Activated CD8-positive, alpha-beta memory T cell treated with anti-CD3 and anti-CD28 coated beads for 36 hours (primary cell): Measurements from ENCODE around the gene HMX3. TPM values are rescaled to one million over a fixed set of nuclear protein-coding genes. Genes with fewer than 3 reads are reported as not detected.

ENCODE experiments used
- CTCF ChIA-PET: fragments of 350-600 bp; sonication (Branson Sonifier 250); formaldehyde crosslinking; loops from one replicate; lab custom pipeline; 2021; ENCODE audit warnings: antibody characterized with exemption; lab: Charles Lee
- POLR2A ChIA-PET: fragments of 350-600 bp; sonication (Branson Sonifier 250); formaldehyde crosslinking; loops from one replicate; lab custom pipeline; 2021; ENCODE audit warnings: antibody characterized with exemption; lab: Charles Lee
- total RNA-seq, 2 experiments: library from RNA; stranded (reverse); gene quantifications; one replicate each; pipeline ENCODE4 v1.2.3, GENCODE V29; 2021

The HMX3 gene
- total RNA-seq, 2 experiments from 2014 or later, result 0.25 to 0.42 TPM

- ChIA-PET CTCF (interaction anchor here (1.4 to 4.3 kb wide), 2 partner anchors 8 to 12 kb away, joined by 4 to 21 read pairs; partner anchors contain the start of gene BUB3), POLR2A (interaction anchor here (0.6 kb wide), 1 partner anchor 100 kb away, joined by 3 read pairs; no protein-coding TSS in a partner anchor)
Observed at GRCh38 chr10:123145542-123146012, 9.8 kb downstream of the HMX3 start.

DNA sequence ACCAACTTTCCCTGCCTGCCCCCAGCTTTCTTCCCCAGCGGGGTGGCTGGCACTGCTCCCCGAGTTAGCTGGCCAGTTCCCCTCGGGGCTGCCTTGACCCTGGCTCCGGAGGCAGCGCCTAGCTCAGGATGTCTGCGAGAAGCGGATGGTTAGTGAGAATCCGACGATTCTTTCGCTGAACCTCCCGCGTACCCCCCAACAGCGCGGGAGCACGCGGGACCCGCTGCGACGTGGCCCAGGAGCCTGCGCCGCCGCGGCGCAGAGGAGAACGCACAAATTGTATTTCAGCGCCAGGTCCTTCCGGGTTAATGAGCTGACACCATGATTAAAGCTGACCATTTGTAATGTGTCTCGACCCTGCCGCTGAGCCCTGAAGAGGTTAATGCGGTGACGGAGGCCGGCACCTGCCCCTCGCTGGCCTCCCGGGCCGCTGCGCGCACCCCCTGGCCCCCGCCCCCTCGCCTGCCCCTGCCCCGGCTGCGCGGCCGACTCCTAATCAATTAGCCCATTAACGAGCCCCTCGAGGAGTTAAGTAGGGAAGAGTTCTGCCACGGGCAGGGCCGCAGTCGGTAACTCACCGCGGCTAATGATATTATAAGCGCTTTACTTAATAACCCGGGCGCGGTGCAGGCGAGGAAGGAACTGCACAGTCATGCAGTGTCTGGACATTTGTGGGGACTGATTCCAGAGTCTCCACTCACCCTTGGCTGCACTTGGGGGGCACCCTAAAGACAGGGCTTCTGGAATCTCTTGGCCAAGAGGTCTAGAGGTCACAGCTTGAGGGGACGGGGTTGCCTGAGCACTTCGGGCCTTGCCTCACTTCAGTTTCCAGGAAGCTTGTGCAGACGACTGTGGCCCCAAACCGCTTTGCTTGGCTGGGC lies 10.5 kb downstream of the HMX3 start:
- CTCF ChIA-PET, result interaction anchor here (1.4 to 4.3 kb wide), 2 partner anchors 8 to 13 kb away, joined by 4 to 21 read pairs; partner anchors contain the start of gene BUB3
- POLR2A ChIA-PET, result no interaction called here

DNA sequence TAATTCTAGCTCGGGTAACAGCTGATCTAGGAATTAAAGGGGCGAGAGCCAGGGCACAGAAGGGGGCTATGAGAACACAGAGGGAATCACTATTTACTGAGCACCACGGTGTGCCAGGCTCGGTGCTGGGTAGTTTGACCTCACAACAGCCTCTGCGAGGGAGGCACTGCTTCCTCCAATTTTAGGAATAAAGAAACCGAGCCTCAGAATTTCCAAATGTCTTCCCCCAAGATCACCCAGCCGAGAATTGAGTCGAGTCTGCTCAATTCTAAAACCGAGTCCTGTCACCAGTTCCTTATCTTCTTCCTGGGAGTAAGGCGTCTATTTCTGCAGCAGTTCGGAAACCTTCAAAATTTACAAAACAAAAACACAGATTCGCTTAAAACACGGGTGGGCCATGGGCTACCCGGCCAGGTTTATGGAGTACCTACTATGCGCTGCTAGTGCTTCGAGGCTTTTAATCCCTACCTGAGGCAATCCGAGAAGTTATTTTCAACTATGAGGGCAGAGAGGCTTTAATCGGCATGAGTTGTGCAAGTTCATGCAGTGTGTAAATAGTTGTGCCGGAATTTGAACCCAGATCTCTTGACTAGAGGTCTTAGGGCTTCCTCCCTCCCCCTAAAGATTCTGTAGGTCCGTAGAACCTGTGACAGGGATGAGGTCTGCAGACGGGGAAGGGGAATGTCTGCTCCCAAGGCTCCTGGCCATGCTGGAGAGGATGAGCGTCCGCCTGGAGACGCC lies 11.3 kb downstream of the HMX3 start:
- POLR2A ChIA-PET, result no interaction called here
- CTCF ChIA-PET, result interaction anchor here (4.3 kb wide), 1 partner anchor 14 kb away, joined by 21 read pairs; no protein-coding TSS in a partner anchor

DNA sequence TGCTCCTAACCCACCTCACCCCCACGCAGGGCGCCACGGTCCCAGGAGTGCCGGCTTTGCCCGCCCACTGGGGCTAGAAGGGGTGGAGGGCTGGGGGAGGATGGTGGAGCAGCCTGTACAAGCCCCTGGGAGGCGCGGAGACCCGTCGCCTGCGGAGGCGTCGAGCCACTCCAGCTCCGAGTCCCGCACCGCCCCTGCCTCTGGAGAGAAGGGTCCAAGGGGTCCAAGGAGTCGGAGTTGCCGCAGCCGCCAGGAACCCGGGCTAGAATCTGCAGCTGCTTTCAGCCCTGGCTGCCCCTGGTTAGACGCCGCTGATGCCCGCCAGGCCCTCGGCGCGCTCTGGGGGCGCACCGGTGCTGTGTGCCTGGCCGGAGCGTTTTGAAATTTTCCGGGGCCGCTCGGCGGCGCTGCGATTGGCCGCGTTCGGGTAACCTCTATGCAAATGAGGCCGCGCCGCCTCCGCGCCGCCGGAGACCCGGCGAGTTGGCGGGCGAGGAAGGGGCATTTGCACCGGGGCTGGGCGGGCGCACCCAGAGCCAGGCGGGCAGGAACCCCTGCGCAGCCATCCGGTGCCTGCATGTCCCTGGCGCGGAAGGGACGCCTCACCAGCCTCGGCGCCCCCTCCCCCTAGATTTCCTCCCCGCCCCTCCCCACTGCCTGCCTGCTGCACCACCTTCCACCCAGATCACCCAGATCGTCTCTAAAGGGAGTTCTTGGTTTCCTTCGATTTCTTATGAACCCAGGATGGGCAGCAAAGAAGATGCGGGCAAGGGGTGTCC lies 12.1 kb downstream of the HMX3 start, which contains the start of gene HMX2:
TSS of gene HMX2 (plus strand) at position 502 of the 779 bp plus-strand sequence. CDS start at position 745, 243 bp downstream.
- CTCF ChIA-PET, result interaction anchor here (0.6 to 2.1 kb wide), 2 partner anchors 16 to 1087 kb away, joined by 4 to 5 read pairs; no protein-coding TSS in a partner anchor
- POLR2A ChIA-PET, result interaction anchor here (0.7 kb wide), 1 partner anchor 120 kb away, joined by 3 read pairs; no protein-coding TSS in a partner anchor

- POLR2A ChIA-PET, result interaction anchor here (0.7 kb wide), 1 partner anchor 120 kb away, joined by 3 read pairs; no protein-coding TSS in a partner anchor
- CTCF ChIA-PET, result interaction anchor here (0.6 to 2.1 kb wide), 2 partner anchors 17 to 1088 kb away, joined by 4 to 5 read pairs; no protein-coding TSS in a partner anchor
Observed at GRCh38 chr10:123148414-123149161, 12.8 kb downstream of the HMX3 start.

GRCh38 chr10:123149162-123149567 lies 13.4 kb downstream of the HMX3 start:
- CTCF ChIA-PET, result interaction anchor here (2.1 kb wide), 1 partner anchor 18 kb away, joined by 5 read pairs; no protein-coding TSS in a partner anchor
- POLR2A ChIA-PET, result no interaction called here

GRCh38 chr10:123149568-123150270 lies 13.9 kb downstream of the HMX3 start:
- ChIA-PET CTCF (interaction anchor here (1.9 to 2.4 kb wide), 3 partner anchors 10 to 18 kb away, joined by 5 to 11 read pairs (median 8); no protein-coding TSS in a partner anchor), POLR2A (no interaction called here)

GRCh38 chr10:123150271-123150985 lies 14.7 kb downstream of the HMX3 start:
- ChIA-PET CTCF (interaction anchor here (1.2 to 2.4 kb wide), 4 partner anchors 9 to 19 kb away, joined by 4 to 11 read pairs (median 6); no protein-coding TSS in a partner anchor), POLR2A (interaction anchor here (0.6 to 0.7 kb wide), 2 partner anchors 10 to 142 kb away, joined by 3 read pairs; partner anchors contain the start of gene IKZF5)

GRCh38 chr10:123150986-123151736 lies 15.4 kb downstream of the HMX3 start:
- ChIA-PET CTCF (interaction anchor here (1.2 to 2.4 kb wide), 4 partner anchors 10 to 17 kb away, joined by 4 to 11 read pairs (median 6); no protein-coding TSS in a partner anchor), POLR2A (interaction anchor here (0.6 to 0.7 kb wide), 2 partner anchors 9 to 143 kb away, joined by 3 read pairs; partner anchors contain the start of gene IKZF5)

GRCh38 chr10:123151737-123152135 lies 16.0 kb downstream of the HMX3 start:
- POLR2A ChIA-PET, result no interaction called here
- CTCF ChIA-PET, result interaction anchor here (1.2 to 2.4 kb wide), 3 partner anchors 11 to 15 kb away, joined by 4 to 8 read pairs (median 4); no protein-coding TSS in a partner anchor

- CTCF ChIA-PET, result interaction anchor here (1.0 to 1.2 kb wide), 2 partner anchors 8 to 13 kb away, joined by 3 to 4 read pairs; no protein-coding TSS in a partner anchor
Observed at GRCh38 chr10:123153486-123154091, 17.8 kb downstream of the HMX3 start.

GRCh38 chr10:123154092-123154710 lies 18.4 kb downstream of the HMX3 start, which contains the start of gene BUB3:
Gene BUB3, plus strand, starts transcription at chr10:123154402. Its CDS starts 516 bp downstream, at chr10:123154918.
- CTCF ChIA-PET, result interaction anchor here (1.0 to 1.2 kb wide), 2 partner anchors 9 to 12 kb away, joined by 3 to 4 read pairs; no protein-coding TSS in a partner anchor
- POLR2A ChIA-PET, result interaction anchor here (0.6 to 1.5 kb wide), 6 partner anchors 17 to 1307 kb away, joined by 3 to 7 read pairs (median 4); partner anchors contain the start of genes ACADSB, IKZF5 and PSTK

More at GRCh38 chr10:123153486-123154091, 17.8 kb downstream of the HMX3 start:
- POLR2A ChIA-PET, result interaction anchor here (0.6 to 1.5 kb wide), 6 partner anchors 16 to 1307 kb away, joined by 3 to 7 read pairs (median 4); partner anchors contain the start of genes ACADSB, IKZF5 and PSTK

- ChIA-PET POLR2A (interaction anchor here (1.4 to 1.5 kb wide), 2 partner anchors 146 to 175 kb away, joined by 6 to 7 read pairs; partner anchors contain the start of genes ACADSB, IKZF5 and PSTK), CTCF (no interaction called here)
Observed at GRCh38 chr10:123154711-123155505, 19.1 kb downstream of the HMX3 start.
